Astrocyte (in vitro differentiated cells and primary cell): ENCODE measurements around the gene FAM174C.

Experiments
- EZH2 ChIP-seq: IDR thresholded peaks from 2 replicates; pipeline ENCODE4 v1.6.1; 2012; ENCODE audit warnings: mild to moderate bottlenecking, low read length, inconsistent platforms; ENCODE audit not compliant: insufficient read depth
- TF ChIP-seq, protein P1 (sequence below): IDR thresholded peaks from 2 replicates; pipeline ENCODE4 v1.5.1; 2011; ENCODE audit warnings: low read depth, mild to moderate bottlenecking, inconsistent platforms, low read length, moderate library complexity; ENCODE audit not compliant: insufficient read depth

GRCh38 chr19:1289686-1290025 lies 14.3 kb downstream of the FAM174C start:
- TF ChIP-seq, protein P1, sequence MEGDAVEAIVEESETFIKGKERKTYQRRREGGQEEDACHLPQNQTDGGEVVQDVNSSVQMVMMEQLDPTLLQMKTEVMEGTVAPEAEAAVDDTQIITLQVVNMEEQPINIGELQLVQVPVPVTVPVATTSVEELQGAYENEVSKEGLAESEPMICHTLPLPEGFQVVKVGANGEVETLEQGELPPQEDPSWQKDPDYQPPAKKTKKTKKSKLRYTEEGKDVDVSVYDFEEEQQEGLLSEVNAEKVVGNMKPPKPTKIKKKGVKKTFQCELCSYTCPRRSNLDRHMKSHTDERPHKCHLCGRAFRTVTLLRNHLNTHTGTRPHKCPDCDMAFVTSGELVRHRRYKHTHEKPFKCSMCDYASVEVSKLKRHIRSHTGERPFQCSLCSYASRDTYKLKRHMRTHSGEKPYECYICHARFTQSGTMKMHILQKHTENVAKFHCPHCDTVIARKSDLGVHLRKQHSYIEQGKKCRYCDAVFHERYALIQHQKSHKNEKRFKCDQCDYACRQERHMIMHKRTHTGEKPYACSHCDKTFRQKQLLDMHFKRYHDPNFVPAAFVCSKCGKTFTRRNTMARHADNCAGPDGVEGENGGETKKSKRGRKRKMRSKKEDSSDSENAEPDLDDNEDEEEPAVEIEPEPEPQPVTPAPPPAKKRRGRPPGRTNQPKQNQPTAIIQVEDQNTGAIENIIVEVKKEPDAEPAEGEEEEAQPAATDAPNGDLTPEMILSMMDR, result no peak
- TF ChIP-seq EZH2, result no peak
